ENCODE data around the gene KCNC3.

GRCh38 chr19:50300814-50301606 is 28.2 kb downstream of the KCNC3 start:
- TF ChIP-seq CTCF (IDR thresholded peaks at IDR 0.05 in 2 of 3, conservative IDR thresholded peaks at IDR 0.05 in 1 of 3; ENCODE audit: control insufficient read depth in 2 of 3, extremely low read depth in 1 of 3, insufficient read depth in 1 of 3, low read depth in 3 of 3, low read length in 3 of 3): no peak
- TF ChIP-seq POLR2AphosphoS5 (IDR thresholded peaks at IDR 0.05; ENCODE audit: low read length): no peak
- no peak for TF ChIP-seq E2F4 (IDR thresholded peaks at IDR 0.05; ENCODE audit: low read depth, low read length)
- TF ChIP-seq YY1 (IDR thresholded peaks at IDR 0.05; ENCODE audit: low read depth, low read length): no peak
- TF ChIP-seq ATF2 (IDR thresholded peaks at IDR 0.05; ENCODE audit: low read length): no peak
- TF ChIP-seq RAD21 (IDR thresholded peaks at IDR 0.05; ENCODE audit: insufficient read depth, low read depth, low read length): no peak
- no peak for TF ChIP-seq TAF1 (IDR thresholded peaks at IDR 0.05; ENCODE audit: borderline replicate concordance, low read depth, low read length)
- TF ChIP-seq BHLHE40 (IDR thresholded peaks at IDR 0.05; ENCODE audit: borderline replicate concordance in 1 of 2, low read depth in 2 of 2, low read length in 1 of 2): no peak
- TF ChIP-seq BCLAF1 (IDR thresholded peaks at IDR 0.05): no peak
- no peak for TF ChIP-seq ASH2L (IDR thresholded peaks at IDR 0.05; ENCODE audit: borderline replicate concordance, low read depth)
- no peak for TF ChIP-seq MXI1 (IDR thresholded peaks at IDR 0.05; ENCODE audit: low read depth, low read length)
